HCEC 1CT (cell line): ENCODE results near the gene PRKD2.

ENCODE experiments used
- DNase-seq: peaks from one replicate; pipeline ENCODE4 v3.0.0-alpha.2; 2017

PRKD2 gene

GRCh38 chr19:46717034-46717715 is at the start of gene PRKD2:
Gene PRKD2 (minus strand): TSS chr19:46717114. CDS start chr19:46716370, 744 bp downstream.
- peak; percentile 75 for DNase-seq

GRCh38 chr19:46764817-46765291 is 47.9 kb upstream of the PRKD2 start:
- DNase-seq = no peak

GRCh38 chr19:46762245-46762890 is 45.5 kb upstream of the PRKD2 start:
- no peak for DNase-seq

- DNase-seq = peak; percentile 35
These were observed 44.5 kb upstream of the PRKD2 start for GRCh38 chr19:46761418-46761831.

- peak; percentile 50 for DNase-seq
These were observed 44.0 kb upstream of the PRKD2 start for GRCh38 chr19:46760897-46761296.

- DNase-seq = no peak
These were observed 43.4 kb upstream of the PRKD2 start for GRCh38 chr19:46760363-46760762.

GRCh38 chr19:46759817-46760333 is 43.0 kb upstream of the PRKD2 start:
- peak; percentile 76 for DNase-seq

- DNase-seq = no peak
These were observed 42.3 kb upstream of the PRKD2 start for GRCh38 chr19:46759206-46759605.

- DNase-seq = no peak
These were observed 39.6 kb upstream of the PRKD2 start for GRCh38 chr19:46756544-46756888.

- no peak for DNase-seq
These were observed 39.1 kb upstream of the PRKD2 start for GRCh38 chr19:46755853-46756543.

- peak; percentile 68 for DNase-seq
These were observed 38.4 kb upstream of the PRKD2 start for GRCh38 chr19:46755077-46755852.

- DNase-seq = no peak
These were observed 36.7 kb upstream of the PRKD2 start for GRCh38 chr19:46753420-46754155.

GRCh38 chr19:46748325-46749109 is 31.6 kb upstream of the PRKD2 start:
- peak; percentile 34 for DNase-seq

- DNase-seq = peak; percentile 44
These were observed 29.6 kb upstream of the PRKD2 start, which contains the start of gene STRN4 for GRCh38 chr19:46746281-46747057. Gene STRN4 (minus strand): TSS chr19:46746450. CDS start chr19:46746430, 20 bp downstream.

- DNase-seq = no peak
These were observed 28.8 kb upstream of the PRKD2 start, which contains the start of gene FKRP for GRCh38 chr19:46745521-46746280. Gene FKRP (plus strand): TSS chr19:46746057. CDS start chr19:46755451, 9,394 bp downstream.

GRCh38 chr19:46745030-46745429 is 28.1 kb upstream of the PRKD2 start:
- no peak for DNase-seq

GRCh38 chr19:46744005-46744691 is 27.2 kb upstream of the PRKD2 start:
- DNase-seq = no peak

GRCh38 chr19:46742926-46743480 is 26.1 kb upstream of the PRKD2 start:
- DNase-seq = no peak
